ENCODE measurements around the gene SMG6. TPM values are rescaled to one million over a fixed set of nuclear protein-coding genes. Genes with fewer than 3 reads are reported as not detected.
A peak's percentile ranks its signal among the peaks of the same experiment; 100 is the strongest.

SMG6 gene
- total RNA-seq = 19.4 and 37.0 TPM in 2 replicates

DNA sequence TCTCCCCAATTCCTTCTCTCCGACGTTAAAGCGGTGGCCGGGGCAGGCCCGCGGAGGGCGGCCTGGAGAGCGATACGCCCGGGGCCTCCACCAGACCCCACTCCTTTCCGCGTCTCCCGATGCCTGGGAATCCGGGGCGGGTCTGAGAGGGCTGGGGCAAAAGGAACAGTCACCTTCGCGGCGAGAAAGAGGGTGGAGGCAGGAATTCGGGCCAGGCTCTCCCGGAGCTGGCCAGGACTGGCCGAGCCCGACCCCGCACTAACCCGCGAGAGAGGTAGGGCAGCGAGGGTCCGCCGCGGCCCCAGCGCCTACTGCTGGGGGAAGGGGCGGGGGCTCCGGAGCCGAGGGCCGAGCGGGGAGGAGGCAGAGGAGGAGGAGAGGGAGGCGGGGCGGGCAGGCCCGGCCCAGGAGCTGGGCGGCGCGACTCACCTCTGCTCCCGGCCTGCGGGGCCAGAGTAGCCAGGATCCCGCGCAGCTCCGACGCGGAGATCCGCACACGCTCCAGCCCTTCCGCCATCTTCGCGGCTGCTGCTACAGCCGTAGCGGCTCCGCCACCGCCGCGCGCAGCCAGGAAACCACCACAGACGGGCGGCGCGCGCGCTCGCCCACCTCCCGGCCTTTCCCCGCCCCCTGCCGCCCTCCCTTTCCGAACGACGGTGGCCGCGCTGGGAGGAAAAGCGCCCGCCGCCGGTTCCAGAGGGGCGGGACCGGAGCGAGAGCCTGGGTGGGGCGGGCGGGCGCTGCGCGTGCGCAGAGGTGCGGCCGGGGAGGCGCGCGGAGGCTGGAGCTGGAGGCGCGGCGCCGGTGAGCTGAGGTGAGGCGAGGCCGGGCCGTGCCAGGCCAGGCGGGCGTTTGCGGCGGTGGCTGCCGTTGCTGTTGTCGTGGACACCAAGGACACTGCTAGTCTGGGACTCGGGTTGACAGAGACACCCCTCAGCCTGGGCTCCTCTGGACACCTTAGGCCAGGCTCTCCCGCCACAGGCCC is at the start of gene SMG6, which contains the start of gene SRR:
SMG6 (minus strand) TSS at position 582 of the 985 bp plus-strand sequence; CDS start at position 517, 65 bp downstream.
SRR (plus strand) TSS at position 747 of the 985 bp plus-strand sequence. CDS start 11,611 bp downstream, outside the sequence.
- TF ChIP-seq, protein P1, sequence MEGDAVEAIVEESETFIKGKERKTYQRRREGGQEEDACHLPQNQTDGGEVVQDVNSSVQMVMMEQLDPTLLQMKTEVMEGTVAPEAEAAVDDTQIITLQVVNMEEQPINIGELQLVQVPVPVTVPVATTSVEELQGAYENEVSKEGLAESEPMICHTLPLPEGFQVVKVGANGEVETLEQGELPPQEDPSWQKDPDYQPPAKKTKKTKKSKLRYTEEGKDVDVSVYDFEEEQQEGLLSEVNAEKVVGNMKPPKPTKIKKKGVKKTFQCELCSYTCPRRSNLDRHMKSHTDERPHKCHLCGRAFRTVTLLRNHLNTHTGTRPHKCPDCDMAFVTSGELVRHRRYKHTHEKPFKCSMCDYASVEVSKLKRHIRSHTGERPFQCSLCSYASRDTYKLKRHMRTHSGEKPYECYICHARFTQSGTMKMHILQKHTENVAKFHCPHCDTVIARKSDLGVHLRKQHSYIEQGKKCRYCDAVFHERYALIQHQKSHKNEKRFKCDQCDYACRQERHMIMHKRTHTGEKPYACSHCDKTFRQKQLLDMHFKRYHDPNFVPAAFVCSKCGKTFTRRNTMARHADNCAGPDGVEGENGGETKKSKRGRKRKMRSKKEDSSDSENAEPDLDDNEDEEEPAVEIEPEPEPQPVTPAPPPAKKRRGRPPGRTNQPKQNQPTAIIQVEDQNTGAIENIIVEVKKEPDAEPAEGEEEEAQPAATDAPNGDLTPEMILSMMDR (conservative IDR thresholded peaks at IDR 0.05; ENCODE audit: low read depth, low read length) = no peak
- DNase-seq (ENCODE audit: low read depth) = no peak
- peak within 1 kb of the TSS; percentile 99 for H3K4me3 ChIP-seq (ENCODE audit: low read depth, low read length)

DNA sequence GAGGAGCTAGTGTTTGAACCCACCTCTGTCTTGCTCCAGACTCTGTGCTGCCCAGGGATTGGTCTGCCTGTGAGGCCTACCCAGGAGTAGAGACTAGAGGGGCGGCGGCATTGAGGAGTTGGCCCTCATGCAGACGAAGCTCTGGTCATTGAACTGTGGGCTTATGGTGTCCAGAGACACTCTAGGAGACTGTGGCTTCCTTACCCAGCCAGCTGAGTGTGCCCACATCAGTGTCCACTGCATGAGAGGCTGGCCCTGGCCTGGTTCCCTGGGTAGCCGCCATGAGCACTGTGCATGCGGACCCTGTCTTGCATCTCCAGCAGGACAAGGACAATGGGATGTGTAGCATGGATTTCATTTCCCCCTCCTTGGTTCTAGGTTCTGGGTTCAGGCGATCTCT is 47.7 kb upstream of the SMG6 start:
- TF ChIP-seq, protein P1 (conservative IDR thresholded peaks at IDR 0.05; ENCODE audit: low read depth, low read length) = no peak
- DNase-seq (ENCODE audit: low read depth) = no peak
- H3K4me3 ChIP-seq (ENCODE audit: low read depth, low read length) = no peak overlapping the region

DNA sequence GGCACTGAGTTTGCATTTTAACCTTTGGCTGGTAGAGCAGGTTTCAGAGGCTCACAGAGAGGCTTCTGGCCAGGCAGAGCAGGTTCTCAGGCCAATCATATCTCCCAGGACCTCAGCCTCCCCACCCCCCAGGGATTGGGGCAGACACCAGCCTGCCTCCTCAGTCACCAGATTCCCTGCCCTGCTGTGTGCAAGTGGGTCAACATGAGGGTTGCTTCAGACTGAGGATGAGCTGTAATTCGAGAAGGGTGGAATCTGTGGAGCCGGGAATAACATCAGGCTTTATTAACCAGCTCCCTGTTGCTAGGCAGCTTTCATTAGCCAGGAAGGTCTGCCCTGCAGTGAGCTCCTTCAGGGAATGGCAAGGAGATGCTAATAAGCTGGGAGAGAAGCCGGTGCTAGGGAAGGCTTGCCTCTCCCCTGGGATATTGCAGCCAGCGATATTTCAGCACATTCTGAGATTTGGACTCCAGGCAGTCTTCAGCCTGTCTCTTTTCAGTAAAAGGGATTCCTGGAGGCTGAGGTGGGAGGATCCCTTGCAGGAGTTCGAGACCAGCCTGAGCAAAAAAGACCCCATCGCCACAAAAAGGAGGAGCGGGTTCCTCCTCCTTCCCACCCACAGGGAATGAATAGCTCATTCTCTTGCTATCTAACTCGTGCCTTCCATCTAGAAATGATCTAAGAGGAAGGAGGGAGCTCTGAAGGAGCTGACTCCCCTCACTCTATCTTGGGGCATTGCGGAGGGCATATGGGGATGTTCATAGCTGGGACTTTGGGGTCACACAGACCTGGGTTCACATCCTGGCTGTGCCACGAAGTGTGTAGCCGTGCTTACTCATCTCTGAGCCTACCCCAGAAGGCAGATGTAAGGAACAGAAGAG is 44.5 kb upstream of the SMG6 start:
- H3K4me3 ChIP-seq (ENCODE audit: low read depth, low read length) = no peak overlapping the region
- peak; percentile 66 for DNase-seq (ENCODE audit: low read depth)

DNA sequence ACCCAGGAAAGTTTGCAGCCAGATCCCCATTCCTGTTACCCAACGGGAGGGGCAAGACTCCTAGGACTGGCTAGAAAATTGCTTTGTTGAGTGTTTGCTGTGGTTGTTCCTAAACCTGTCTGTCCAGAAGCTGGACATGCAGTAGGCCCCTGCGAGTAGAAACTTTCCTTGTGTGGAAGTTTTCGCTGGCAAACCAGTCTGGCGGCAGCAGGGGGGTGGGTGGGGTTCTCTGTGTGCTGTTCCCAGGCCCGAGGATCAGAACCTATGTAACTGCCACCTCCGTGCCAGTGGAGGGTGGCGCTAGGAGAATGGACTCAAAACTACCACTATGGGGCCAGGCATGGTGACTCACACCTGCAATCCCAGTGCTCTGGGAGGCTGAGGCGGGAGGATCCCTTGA is 42.9 kb upstream of the SMG6 start:
- TF ChIP-seq, protein P1 (conservative IDR thresholded peaks at IDR 0.05; ENCODE audit: low read depth, low read length) = no peak
- DNase-seq (ENCODE audit: low read depth) = no peak
- H3K4me3 ChIP-seq (ENCODE audit: low read depth, low read length) = no peak overlapping the region

More for the DNA sequence above, 44.5 kb upstream of the SMG6 start:
- TF ChIP-seq, protein P1 (conservative IDR thresholded peaks at IDR 0.05; ENCODE audit: low read depth, low read length) = no peak

DNA sequence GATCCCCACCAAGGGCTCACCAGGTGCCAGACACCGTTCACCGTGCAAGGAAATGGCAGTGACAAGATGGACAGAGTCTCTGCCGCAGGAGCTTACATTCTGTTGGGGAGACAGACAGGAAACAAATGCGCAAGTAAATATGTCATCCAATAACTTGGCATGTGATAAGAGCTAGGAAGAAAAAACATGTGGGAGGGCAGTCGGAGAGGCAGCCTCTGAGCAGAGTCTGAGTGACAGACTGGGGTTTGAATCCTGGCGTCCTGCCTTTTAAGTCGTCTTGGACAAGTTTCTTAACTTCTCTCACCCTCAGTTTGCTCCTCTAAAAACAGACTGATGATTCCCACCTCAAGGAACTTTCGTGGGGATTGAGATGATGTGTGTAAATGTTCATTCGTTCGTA is 40.9 kb upstream of the SMG6 start:
- no peak overlapping the region for H3K4me3 ChIP-seq (ENCODE audit: low read depth, low read length)
- DNase-seq (ENCODE audit: low read depth) = no peak
- TF ChIP-seq, protein P1 (conservative IDR thresholded peaks at IDR 0.05; ENCODE audit: low read depth, low read length) = no peak

DNA sequence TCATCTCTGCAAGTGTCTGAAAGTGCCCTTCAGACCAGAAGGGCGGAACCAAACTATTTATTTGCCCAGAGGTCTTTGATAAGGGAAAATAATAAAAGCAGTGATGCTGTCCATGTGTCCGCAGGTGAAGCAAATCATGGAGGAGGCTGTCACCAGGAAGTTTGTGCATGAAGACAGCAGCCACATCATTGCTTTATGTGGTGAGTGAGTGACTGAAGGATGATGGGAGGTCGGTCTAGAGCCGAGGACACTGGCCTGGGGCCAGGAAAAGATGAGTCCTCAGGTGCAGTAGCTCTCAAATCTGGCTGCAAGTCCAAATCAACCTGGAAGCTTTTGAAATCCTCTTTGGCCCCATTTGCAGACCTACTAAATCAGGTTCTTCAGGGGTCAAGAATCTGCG is 39.8 kb upstream of the SMG6 start:
- DNase-seq (ENCODE audit: low read depth) = no peak
- H3K4me3 ChIP-seq (ENCODE audit: low read depth, low read length) = no peak overlapping the region
- TF ChIP-seq, protein P1 (conservative IDR thresholded peaks at IDR 0.05; ENCODE audit: low read depth, low read length) = no peak
